Endothelial cell of umbilical vein (primary cell): ENCODE data around the gene PIP4K2C.

ENCODE experiments used
- CTCF ChIP-seq, 2 donors: IDR thresholded peaks; 1 replicate in 1 of 2; 2 replicates in 1 of 2; pipeline ENCODE4 v1.5.1; 2011; ENCODE audit warnings: low read length in 2 of 2, mild to moderate bottlenecking in 2 of 2, moderate library complexity in 2 of 2, control low read depth in 1 of 2, inconsistent platforms in 1 of 2, low read depth in 1 of 2; ENCODE audit not compliant: insufficient read depth in 1 of 2; ENCODE audit errors: extremely low read depth in 1 of 2
- EZH2 ChIP-seq: IDR thresholded peaks from 2 replicates; pipeline ENCODE4 v1.6.1; 2012; ENCODE audit warnings: borderline replicate concordance, low read depth, mild to moderate bottlenecking, moderate library complexity, low read length, inconsistent platforms; ENCODE audit not compliant: severe bottlenecking
- FOS ChIP-seq: IDR thresholded peaks from 2 replicates; pipeline ENCODE4 v1.6.1; 2011; ENCODE audit warnings: mild to moderate bottlenecking, low read length, moderate library complexity, borderline replicate concordance; ENCODE audit not compliant: insufficient read depth
- GATA2 ChIP-seq: IDR thresholded peaks from 2 replicates; pipeline ENCODE4 v1.7.0; 2011; ENCODE audit warnings: low read depth, mild to moderate bottlenecking, moderate library complexity, mixed read lengths, low read length; ENCODE audit not compliant: insufficient read length, insufficient read depth
- JUN ChIP-seq: IDR thresholded peaks from 2 replicates; pipeline ENCODE4 v1.6.1; 2011; ENCODE audit warnings: borderline replicate concordance, low read depth; ENCODE audit not compliant: insufficient read length, insufficient read depth
- MAX ChIP-seq: IDR thresholded peaks from 2 replicates; pipeline ENCODE4 v1.6.1; 2011; ENCODE audit not compliant: insufficient read depth, insufficient read length
- POLR2A ChIP-seq: IDR thresholded peaks from 2 replicates; pipeline ENCODE4 v1.6.1; 2012; ENCODE audit warnings: low read depth, mild to moderate bottlenecking, control low read depth, low read length
- POLR2AphosphoS5 ChIP-seq: IDR thresholded peaks from 2 replicates; pipeline ENCODE4 v1.6.1; 2012; ENCODE audit warnings: low read depth, mild to moderate bottlenecking, control low read depth, low read length, moderate library complexity; ENCODE audit not compliant: insufficient read depth

- TF ChIP-seq POLR2AphosphoS5 (no peak), EZH2 (no peak), POLR2A (no peak), CTCF (IDR thresholded peaks at IDR 0.05; ENCODE audit: extremely low read depth in 1 of 2, insufficient read depth in 1 of 2, low read depth in 1 of 2, low read length in 2 of 2) (no peak), MAX (no peak), GATA2 (no peak), JUN (no peak), FOS (no peak)
Measured at GRCh38 chr12:57554897-57555296, 36.1 kb upstream of the PIP4K2C start.
